Peyer's patch (tissue), 4 donors: ENCODE data around the gene ERC2.

Source experiments
- POLR2A ChIP-seq, 2 donors: fragments of 450-650 bp; IDR thresholded peaks; one replicate each; pipeline ENCODE4 v1.5.1; 2017; ENCODE audit warnings: antibody characterized with exemption in 2 of 2, mild to moderate bottlenecking in 2 of 2, moderate library complexity in 2 of 2
- TF ChIP-seq, protein P1 (sequence below), 6 experiments: fragments of 450-650 bp in 4 of 6; fragments of 200-600 bp in 2 of 6; sonication (generic) in 1 of 6; IDR thresholded peaks; one replicate each; pipeline ENCODE4 v1.5.1; 2017 to 2019; ENCODE audit warnings: antibody characterized with exemption in 6 of 6, mild to moderate bottlenecking in 3 of 6, moderate library complexity in 1 of 6

DNA sequence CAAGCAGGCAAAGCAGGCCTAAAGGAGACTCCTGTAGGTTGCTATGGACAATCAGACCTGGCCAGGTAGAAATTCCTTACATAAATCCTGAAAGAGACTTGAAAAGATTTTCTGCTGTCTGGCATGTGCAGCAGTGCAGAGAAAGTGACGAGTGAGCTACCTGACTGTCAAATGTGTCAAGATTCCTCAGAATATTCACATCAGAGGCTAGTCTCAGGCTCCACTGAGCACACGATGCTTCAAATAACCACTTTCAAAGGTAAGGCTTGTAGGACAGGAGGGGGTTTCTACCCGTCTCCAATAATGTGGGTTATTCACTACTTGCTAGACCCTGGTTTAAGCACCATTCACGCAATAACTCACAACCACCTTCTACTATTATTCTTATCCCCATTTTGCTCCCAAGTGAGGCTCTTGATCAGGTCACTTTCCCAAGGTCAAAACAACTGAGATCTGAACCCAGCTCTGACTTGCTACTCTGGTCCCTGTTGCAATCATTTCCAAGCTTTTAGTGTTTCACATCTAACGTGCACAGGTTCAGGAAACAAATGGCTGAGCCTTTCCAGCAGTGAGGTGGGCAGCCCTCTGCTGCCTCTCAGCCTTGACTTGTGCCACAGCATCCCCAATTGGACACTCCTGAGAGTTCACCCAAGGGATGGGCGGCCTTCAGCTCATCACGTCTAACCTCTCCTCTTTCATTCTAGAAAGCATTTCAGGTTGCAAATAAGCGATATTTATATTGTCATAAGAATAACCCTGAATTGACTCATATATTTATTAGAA lies 651.3 kb downstream of the ERC2 start:
- TF ChIP-seq, protein P1, sequence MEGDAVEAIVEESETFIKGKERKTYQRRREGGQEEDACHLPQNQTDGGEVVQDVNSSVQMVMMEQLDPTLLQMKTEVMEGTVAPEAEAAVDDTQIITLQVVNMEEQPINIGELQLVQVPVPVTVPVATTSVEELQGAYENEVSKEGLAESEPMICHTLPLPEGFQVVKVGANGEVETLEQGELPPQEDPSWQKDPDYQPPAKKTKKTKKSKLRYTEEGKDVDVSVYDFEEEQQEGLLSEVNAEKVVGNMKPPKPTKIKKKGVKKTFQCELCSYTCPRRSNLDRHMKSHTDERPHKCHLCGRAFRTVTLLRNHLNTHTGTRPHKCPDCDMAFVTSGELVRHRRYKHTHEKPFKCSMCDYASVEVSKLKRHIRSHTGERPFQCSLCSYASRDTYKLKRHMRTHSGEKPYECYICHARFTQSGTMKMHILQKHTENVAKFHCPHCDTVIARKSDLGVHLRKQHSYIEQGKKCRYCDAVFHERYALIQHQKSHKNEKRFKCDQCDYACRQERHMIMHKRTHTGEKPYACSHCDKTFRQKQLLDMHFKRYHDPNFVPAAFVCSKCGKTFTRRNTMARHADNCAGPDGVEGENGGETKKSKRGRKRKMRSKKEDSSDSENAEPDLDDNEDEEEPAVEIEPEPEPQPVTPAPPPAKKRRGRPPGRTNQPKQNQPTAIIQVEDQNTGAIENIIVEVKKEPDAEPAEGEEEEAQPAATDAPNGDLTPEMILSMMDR (IDR thresholded peaks at IDR 0.05): no peak
- TF ChIP-seq POLR2A (IDR thresholded peaks at IDR 0.05): no peak
